HT1080 (cell line): Measurements from ENCODE around the gene OXNAD1. TPM values are rescaled to one million over a fixed set of nuclear protein-coding genes. Genes with fewer than 3 reads are reported as not detected.

Experiments
- DNase-seq: peaks from one replicate; pipeline ENCODE4 v3.0.0-alpha.2; 2015; ENCODE audit warnings: low read depth
- total RNA-seq: library from RNA; depleted of rRNA; stranded (reverse); fragments of >200 nt; shearing (Covaris generic); gene quantifications from 2 replicates; pipeline ENCODE4 v1.2.3, GENCODE V29; 2014

Gene OXNAD1
- total RNA-seq, 1 experiment from 2014 or later, result 33.1 TPM

GRCh38 chr3:16245609-16246008 lies 19.4 kb upstream of the OXNAD1 start:
- no peak for DNase-seq

GRCh38 chr3:16247282-16248061 lies 17.5 kb upstream of the OXNAD1 start:
- peak; percentile 70 for DNase-seq

- DNase-seq, result no peak
Measured at GRCh38 chr3:16248556-16248955, 16.5 kb upstream of the OXNAD1 start.

GRCh38 chr3:16249336-16249735 lies 15.7 kb upstream of the OXNAD1 start:
- peak; percentile 36 for DNase-seq

GRCh38 chr3:16249886-16250285 lies 15.1 kb upstream of the OXNAD1 start:
- DNase-seq, result no peak

- no peak for DNase-seq
Measured at GRCh38 chr3:16251316-16252085, 13.5 kb upstream of the OXNAD1 start.

- peak; percentile 33 for DNase-seq
Measured at GRCh38 chr3:16252243-16252978, 12.6 kb upstream of the OXNAD1 start.

GRCh38 chr3:16252988-16253387 lies 12.0 kb upstream of the OXNAD1 start:
- no peak for DNase-seq

GRCh38 chr3:16253601-16254000 lies 11.4 kb upstream of the OXNAD1 start:
- no peak for DNase-seq

GRCh38 chr3:16254916-16255315 lies 10.1 kb upstream of the OXNAD1 start:
- no peak for DNase-seq

- DNase-seq, result no peak
Measured at GRCh38 chr3:16255326-16255725, 9.7 kb upstream of the OXNAD1 start.

GRCh38 chr3:16255726-16256125 lies 9.3 kb upstream of the OXNAD1 start:
- no peak for DNase-seq

- no peak for DNase-seq
Measured at GRCh38 chr3:16257309-16257708, 7.7 kb upstream of the OXNAD1 start.

GRCh38 chr3:16258177-16258576 lies 6.8 kb upstream of the OXNAD1 start:
- DNase-seq, result no peak

- DNase-seq, result no peak
Measured at GRCh38 chr3:16258866-16259265, 6.1 kb upstream of the OXNAD1 start.

- no peak for DNase-seq
Measured at GRCh38 chr3:16260046-16260445, 5.0 kb upstream of the OXNAD1 start.

- no peak for DNase-seq
Measured at GRCh38 chr3:16262174-16262573, 2.8 kb upstream of the OXNAD1 start.

- no peak for DNase-seq
Measured at GRCh38 chr3:16264174-16264707, 771 bp upstream of the OXNAD1 start.

GRCh38 chr3:16265455-16265786 lies 409 bp downstream of the OXNAD1 start:
- DNase-seq, result no peak

- DNase-seq, result no peak
Measured at GRCh38 chr3:16266714-16267113, 1.7 kb downstream of the OXNAD1 start.

GRCh38 chr3:16270855-16271254 lies 5.8 kb downstream of the OXNAD1 start:
- no peak for DNase-seq

- no peak for DNase-seq
Measured at GRCh38 chr3:16272588-16272987, 7.6 kb downstream of the OXNAD1 start.
